GM20431 (cell line): Measurements from ENCODE around the gene UCHL5.

Experiments used
- in situ Hi-C: fragments of 300-500 bp; cut with MseI, MboI; formaldehyde crosslinking; loops from one replicate; pipeline ENCODE4 v1.15.0; 2020; ENCODE audit warnings: low sequenced_read_pairs; ENCODE audit not compliant: unreplicated experiment

UCHL5 gene, protein sequence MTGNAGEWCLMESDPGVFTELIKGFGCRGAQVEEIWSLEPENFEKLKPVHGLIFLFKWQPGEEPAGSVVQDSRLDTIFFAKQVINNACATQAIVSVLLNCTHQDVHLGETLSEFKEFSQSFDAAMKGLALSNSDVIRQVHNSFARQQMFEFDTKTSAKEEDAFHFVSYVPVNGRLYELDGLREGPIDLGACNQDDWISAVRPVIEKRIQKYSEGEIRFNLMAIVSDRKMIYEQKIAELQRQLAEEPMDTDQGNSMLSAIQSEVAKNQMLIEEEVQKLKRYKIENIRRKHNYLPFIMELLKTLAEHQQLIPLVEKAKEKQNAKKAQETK

DNA sequence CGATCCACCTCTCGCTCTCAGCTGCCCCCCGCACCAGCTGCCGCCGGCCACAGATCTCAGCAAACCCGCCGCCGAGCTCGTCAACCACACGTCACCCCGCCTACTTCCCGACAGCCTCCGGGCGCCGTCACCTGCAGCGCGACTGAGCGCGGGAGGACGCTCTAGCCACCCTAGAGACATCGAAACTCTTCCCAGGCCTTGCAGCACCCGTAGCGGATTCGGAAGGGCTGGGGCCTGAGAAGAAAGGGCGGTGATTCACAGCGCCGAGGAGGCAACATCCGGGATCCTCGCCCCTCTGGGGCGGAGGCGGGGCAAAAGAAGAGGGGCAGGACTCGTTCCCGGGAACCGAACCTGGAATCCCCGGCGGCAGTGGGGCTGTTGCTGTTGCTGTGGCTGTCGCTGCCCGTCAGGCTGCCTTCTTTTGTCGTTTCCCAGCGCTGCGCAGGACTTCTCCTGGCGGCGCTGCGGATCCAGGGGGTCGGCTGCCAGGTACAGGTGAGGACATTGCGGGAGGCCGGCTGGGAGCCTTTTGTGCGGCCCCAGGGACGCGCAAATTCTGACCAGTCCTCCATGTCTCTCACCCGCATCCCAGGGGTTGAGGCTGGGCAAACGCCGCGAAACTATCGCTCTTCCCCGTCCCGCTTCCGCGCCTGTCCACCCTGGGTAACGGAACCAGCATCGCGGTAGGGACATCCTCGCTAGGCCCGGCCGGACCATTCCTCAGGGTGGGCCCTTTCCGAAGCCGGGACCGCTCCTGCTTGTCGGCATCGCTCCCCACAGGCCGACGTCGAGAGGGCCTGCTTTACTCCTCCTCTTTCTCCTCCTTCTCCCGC lies at the start of gene UCHL5, which contains the start of gene RO60:
Gene UCHL5, minus strand, starts transcription at position 79 of the 833 bp plus-strand sequence. CDS start 100 bp downstream, outside the sequence.
Gene RO60, plus strand, starts transcription at position 331 of the 833 bp plus-strand sequence. CDS start 9,443 bp downstream, outside the sequence.
- in situ Hi-C loops = no loop called here

DNA sequence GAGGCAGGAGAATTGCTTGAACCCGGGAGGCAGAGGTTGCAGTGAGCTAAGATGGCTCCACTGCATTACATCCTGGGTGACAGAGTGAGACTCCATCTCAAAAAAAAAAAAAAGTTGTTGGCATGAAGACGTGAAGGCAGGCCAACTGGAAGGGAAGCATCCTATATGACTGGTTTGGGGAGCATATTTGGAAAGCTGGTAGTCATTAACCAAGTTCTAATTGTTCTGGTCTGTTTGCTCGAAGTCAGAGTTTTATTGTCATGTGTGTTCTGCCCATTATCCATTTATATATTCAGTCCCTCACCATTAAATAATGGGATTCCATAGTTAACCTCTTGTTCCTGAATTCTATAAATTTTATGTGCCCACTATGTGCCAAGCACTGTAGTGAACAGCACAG lies 49.3 kb upstream of the UCHL5 start:
- in situ Hi-C loops = no loop called here

DNA sequence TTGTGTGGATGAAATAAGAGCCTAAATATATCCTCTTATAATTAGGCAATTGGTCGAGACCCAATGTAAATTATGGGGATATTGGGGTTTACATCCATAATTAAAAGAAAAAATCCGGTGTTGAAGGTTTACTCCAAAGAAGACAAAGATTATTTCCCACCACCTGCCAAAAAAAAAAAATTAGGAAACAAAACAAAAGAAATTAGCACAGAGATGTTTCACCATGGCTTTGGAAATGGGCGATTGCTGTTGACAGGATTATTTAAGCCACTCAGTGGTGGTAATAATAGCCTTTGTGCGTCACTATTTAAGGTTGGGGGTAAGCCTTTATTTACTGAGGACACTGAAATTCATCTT lies 46.6 kb upstream of the UCHL5 start:
- in situ Hi-C loops = no loop called here

DNA sequence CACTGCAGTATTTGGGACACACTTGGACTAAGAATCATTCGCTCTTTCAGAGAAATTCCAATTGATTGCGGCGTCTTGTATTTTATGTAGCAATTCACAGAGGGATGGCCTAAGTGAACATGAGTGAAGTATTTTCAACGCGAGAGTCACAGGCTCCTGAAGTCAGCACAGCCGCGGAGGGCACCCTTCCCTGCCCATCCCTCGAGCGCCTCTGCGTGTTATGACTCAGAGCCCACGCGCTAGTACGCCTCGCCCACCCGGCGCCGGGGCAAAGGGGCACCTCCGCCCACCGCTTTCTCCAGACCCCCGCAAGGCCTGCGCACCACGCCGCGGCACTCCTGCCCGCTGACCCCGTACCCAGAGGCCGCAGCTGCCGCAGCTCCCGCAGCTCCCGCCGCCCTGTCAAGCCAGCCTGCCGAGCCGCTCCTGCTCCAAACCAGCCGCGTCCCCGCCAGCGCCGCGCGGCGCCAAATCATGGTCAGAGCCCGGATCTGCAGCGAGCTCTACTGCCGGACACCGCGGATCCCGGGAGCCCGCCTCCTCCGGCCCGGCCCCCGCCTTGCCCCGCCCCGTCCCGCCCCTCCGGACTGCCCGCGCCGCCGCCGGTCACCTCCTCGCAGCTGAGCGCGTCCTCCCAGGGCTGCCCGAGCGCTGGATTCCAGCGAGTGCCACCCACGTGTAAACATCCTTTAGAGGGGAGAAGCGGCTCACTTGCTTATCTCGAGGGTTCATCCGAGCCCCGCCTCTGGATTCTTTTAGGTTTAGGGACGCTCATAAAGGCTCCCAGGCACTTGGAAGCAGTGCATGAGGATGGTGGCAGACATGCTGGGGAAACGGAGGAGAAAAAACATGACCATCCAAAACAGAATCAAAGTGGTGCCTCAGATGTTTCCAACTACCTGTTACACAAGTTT lies 46.0 kb upstream of the UCHL5 start, which contains the start of gene GLRX2:
Gene GLRX2, minus strand, starts transcription at position 508 of the 914 bp plus-strand sequence. Its CDS starts 32 bp downstream, at position 476.
- in situ Hi-C loops = no loop called here

DNA sequence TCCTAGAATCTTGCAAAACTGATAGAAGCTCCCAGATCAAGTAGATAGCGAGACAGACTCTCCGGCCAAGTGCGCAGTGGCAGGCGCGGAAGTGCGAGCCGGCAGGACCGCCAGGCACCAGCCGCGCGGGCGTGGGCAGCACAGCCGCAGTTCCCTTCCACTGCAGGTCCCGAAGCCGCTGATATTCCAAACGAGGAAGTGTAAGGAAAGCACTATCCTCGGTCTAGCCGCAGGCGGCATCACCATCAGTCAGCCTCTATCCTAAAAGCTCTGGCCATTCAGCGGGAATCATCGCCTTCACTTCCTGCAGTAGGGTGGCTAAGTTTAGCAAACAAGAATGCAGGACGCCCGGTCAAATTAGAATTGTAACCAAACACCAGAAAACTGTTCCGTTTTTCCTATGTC lies 45.3 kb upstream of the UCHL5 start:
- in situ Hi-C loops = no loop called here

DNA sequence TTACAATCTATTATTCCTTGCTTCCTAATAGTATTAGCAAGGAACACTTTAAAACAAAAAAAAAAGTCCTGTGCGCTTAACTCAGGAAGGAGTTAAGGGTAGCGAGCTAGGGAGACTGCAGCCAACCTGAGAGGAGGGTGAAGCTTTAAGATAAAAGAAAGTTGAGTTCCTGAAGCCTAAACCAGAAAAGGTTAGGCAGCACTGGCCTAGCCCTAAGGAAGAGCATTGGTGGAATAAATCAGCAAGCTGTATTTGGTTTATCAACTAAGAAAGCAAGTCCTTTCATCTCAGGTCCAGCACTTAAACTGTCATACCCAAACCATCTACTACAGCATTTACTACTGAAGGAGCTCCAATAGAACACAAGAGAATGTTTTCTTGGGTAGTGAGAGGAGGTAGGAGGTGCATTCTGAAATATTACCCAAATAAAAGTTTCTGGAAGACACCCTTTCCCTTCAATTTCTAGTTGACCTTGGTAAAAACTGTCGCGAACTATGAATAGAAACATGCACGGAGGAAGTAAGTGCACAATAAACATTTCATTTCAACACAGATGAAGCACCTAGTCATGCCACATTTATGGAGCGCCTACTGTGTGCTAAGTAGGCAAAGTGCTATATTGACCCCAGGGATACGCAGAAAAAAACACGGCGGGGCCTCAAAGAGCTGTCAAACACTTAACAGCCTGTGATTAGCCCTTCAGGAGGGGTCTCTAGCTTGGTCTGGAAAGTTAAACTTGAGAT lies 44.8 kb upstream of the UCHL5 start:
- in situ Hi-C loops = no loop called here

DNA sequence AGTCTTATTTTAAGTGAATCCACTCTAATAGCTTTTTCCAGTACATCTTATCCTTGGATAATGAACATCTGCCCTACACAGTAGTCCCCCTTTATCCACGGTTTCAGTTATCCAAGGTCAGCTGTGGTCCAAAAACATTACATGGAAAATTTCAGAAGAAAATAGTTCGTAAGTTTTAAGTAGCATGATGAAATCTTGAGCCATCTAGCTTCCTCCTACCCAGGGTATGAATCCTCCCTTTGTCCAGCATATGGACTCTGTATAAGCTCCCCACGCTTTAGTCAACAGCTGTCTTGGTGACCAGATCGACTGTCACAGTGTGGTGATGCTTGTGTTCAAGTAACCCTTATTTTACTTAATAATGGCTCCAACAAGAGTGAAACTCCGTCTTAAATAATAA lies 43.5 kb upstream of the UCHL5 start:
- in situ Hi-C loops = no loop called here

DNA sequence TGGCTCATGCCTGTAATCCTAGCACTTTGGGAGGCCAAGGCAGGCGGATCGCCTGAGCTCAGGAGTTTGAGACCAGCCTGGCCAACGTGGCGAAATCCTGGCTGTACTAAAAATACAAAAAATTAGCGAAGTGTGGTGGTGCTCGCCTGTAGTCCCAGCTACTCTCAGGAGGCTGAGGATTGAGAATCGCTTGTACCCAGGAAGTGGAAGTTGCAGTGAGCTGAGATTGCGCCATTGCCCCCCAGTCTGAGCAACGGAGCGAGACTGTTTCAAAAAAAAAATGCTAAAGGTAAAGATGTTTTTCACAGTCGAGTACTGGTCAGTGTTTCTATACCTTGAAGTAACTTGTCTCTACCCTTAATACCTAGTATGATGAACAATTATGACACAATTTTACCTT lies 35.0 kb upstream of the UCHL5 start:
- in situ Hi-C loops = no loop called here

DNA sequence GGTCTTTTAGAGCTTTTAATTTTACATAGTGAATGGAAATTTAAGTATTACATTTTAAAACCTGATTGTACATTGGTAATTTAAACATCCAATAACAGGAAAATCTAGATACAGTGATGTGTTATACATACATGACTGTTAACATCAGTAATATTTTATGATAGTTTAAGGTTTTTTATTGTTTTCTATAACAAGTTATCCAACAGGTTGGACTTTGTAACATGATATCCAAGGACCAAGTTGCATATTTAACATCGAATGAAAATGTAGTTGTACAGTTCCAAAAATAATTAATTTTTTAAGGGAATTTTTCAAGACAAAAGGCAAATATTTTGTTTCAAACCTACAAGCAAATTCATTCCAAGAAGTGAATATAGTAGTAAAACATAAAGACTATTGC lies 31.7 kb upstream of the UCHL5 start:
- in situ Hi-C loops = no loop called here

DNA sequence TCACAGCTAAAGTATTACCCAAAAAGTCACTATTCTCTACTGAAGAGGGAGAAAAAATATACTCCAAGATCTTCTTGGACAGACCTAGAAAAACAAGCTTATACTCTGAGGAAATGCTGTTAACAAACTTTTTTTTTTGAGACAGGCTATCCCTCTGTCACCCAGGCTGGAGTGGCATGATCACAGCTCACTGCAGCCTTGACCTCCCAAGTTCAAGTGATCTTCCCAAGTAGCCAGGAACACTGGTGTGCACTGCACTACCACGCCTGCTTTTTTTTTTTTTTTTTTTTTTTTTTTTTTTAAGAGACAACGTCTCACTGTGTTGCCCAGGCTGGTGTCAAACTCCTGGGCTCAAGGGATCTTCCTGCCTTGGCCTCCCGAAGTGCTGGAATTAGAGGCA lies 28.7 kb upstream of the UCHL5 start:
- in situ Hi-C loops = no loop called here

DNA sequence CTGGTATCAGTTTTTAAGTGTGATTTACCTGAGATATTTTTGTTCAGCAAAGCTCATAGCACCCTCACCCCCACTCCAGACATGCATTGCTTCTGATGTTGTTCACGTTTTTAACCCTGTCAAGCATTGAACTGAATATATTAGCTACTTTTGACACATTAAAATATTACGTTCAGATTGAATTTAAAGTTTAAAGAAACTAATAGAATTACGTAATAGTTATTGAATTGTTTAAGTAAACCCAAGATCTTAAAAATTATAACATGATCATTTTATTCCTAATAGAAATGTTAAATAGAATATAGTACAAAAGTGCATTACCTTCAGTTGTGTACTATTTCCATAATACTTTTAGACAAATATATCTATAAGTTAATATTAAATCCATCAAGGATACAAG lies 27.2 kb upstream of the UCHL5 start:
- in situ Hi-C loops = no loop called here

DNA sequence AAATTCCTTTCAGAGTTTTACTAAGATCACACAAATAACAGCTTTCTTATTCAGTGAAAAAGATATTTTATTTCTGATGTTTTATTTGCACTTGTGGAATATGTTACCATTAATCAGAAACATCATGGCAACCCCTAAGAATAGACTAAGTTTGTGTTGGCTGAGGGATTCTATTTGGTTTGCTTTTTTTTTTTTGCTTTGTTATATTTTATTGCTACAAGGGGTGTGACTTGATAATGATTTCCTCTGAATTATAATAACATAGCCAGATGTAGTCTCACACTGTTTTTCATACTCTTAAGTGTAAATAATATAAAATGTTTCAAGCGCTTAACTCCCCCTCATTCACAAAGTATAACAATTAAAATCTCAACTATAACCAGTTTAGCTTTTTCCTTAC lies 26.1 kb upstream of the UCHL5 start:
- in situ Hi-C loops = no loop called here

DNA sequence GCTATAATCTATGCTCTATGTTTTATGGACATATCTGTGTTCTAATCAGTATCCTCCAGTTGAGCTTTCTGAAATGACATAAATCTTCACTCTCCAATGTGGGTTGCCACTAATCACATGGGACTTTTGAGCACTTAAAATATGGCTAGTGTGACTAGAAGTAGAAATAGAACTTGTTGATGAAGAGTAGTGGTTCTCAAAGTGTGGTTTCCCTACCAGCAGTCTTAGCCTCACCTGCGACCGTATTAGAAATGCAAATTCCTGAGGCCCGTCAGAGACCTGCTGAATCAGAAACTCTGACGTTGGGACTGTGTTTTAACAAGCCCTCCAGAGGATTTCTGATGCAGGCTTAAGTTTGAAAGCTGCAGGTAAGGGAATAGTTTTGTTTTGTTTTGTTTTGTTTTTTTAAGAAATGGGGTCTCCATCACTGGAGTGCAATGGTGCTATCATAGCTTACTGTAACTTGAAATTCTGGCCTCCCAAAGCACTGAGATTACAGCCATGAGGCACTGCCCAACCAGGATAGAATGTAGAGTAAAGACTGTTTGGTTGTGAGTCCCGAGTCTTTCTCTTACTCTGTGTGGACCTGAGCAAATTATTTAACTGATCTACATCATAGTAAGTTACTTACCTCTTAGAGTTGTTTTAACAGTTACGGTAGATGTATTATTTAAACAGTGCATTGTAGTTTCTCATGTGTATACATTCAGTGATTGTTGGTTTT lies 24.4 kb upstream of the UCHL5 start:
- in situ Hi-C loops = no loop called here

DNA sequence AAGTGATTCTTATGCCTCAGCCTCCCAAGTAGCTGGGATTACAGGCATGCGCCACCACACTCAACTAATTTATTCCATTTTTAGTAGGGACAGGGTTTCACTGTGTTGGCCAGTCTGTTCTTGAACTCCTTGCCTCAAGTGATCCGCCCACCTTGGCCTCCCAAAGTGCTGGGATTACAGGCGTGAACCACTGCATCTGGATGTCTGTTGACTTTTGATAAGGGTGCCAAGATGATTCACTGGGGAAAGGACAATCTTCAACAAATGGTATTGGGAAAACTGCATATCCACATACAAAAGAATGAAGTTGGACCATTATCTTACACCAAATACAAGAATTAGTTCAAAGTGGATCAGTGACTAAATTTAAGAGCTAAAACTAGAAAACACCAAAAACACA lies 20.0 kb upstream of the UCHL5 start:
- in situ Hi-C loops = no loop called here

DNA sequence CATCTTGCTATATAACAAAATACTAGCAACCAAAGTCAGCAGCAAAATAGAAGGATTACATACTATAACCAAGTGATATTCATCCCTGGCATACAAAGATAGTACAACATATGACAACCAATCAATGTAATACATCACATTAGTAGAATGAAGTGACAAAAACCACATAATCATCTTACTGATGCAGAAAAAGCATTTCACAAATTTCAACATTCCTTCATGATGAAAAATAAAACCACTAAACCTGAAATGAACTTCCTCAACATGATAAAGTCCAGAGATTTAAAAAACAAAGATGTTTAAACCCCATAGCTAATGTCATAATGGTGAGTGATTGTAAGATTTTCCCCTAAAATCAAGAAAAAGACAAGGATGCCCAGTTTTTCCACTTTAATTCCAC lies 18.8 kb upstream of the UCHL5 start:
- in situ Hi-C loops = no loop called here

DNA sequence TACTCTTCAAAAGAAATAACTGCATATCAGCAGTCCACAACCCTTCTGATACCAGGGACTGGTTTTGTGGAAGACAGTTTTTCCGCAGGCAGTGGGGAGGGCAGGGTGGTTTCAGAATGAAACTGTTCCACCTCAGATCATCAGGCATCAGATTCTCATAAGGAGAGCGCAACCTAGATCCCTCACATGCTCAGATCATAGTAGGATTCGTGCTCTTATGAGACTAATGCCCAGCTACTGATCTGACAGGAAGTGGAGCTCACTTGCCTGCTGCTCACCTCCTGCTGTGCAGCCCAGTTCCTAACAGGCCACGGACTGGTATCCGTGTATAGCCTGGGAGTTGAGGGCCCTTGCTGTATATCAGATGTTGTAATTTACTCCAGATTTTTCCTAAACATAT lies 11.8 kb upstream of the UCHL5 start:
- in situ Hi-C loops = no loop called here

DNA sequence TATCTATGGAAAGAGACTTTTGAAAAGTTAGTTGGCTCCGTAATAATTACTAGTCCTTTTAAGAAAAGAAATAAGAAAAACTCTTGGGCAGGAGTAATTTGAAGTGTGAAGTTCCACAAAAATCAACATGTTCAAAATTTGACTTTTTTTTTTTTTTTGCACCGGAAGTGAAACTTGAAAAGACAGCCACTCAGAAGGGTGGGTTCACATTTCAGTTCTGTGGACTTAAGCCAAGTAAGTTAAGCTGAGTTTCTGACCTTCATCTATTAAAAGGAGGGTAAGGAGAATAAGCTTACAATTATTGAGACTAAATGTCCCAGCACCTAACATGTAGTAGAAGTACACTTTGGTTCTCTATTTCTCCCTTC lies 11.2 kb upstream of the UCHL5 start:
- in situ Hi-C loops = no loop called here

DNA sequence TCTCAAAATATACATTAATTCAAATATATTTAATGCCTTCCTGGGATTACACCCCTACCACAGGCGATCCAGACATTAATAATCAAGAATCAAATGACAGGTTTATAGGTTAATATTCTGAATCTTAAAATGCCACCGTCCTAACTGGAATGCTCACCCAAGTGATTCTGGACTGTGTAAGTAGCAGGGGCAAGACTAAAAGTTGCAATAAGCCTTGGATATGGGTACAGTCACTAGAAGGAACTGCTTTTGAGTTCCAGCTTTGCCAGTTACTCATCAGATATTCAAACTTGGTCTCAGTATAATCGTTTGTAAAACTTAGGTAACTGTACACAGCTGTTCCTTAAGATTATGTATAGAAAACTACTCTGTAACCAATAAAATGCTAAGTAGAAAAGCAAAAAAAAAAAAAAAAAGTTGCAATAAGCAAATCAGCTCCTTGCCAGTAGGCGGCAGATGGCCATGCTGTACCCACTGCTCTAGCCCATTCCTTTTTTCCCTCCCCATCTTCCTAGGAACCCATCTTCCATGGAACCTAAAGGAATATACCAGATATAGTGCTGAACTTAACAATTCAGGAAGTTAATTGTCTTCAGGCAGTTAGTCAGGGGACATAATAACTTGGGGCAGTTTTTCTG lies 10.7 kb upstream of the UCHL5 start:
- in situ Hi-C loops = no loop called here

DNA sequence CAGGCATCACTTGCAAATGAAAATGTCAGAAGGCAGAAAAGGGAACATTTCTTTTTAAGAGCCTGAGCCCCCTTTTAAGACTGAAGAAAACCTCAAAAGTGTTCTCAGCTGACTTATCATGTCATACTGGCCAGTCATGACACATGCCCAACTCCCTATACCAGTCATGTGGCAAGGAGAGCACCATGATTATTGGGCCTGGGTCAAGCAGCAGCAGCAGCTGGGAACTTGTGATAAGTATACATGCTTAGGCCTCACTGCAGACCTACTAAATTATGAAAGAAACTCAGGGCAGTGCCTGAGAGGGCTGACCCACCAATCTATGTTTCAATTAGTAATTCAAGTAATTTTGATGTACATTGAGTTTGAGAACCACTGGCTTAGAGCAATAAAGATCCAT lies 8.9 kb upstream of the UCHL5 start:
- in situ Hi-C loops = no loop called here
